ENCODE results near the gene GUCY2F.

The GUCY2F gene

DNA sequence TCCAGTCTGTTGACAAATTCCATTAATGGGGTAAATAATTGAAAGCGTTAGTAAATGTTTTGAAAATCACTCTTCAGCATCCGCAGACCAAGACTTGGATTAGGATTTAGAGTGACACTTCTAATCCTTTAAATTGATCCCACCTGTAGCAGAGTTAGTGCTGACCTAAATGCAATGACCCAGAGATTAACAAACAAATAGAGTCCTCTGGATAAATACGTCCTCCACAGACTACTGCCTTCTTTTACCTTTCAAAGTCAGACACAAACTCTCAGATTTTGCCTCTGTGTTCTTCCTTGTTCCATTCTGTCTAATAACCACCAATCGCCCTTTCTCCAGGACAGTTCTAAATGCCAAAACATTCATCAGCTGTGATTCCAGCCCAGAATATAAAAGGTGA is at the start of gene GUCY2F:
TSS of gene GUCY2F (minus strand) at position 101 of the 400 bp plus-strand sequence. CDS start 6,150 bp downstream, outside the sequence.
- in situ Hi-C loops (cut with MboI; ENCODE audit: low sequenced_read_pairs) = loop anchor here (10.0 to 25.0 kb wide), 2 partner anchors 153 to 405 kb away; no protein-coding TSS in a partner anchor

- in situ Hi-C loops (cut with MboI; ENCODE audit: low sequenced_read_pairs) = no loop called here
Observed at GRCh38 chrX:109519001-109519400, 37.1 kb upstream of the GUCY2F start.

DNA sequence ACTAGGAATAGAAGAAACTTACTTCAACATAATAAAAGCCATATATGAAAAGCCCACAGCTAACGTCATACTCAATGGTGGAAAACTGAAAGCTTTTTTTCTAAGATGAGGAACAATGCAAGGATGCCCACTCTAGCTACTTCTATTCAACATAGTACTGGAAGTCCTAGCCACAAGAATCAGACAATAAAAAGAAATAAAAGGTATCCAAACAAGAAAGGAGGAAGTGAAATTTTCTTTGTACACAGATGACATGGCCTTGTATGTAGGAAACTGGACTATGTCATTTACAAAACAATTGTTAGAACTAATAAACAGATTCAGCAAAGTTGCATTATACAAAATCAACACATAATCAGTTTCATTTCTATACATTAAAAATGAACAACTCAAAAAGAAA is 29.2 kb upstream of the GUCY2F start:
- in situ Hi-C loops (cut with MboI; ENCODE audit: low sequenced_read_pairs) = no loop called here

- in situ Hi-C loops (cut with MboI; ENCODE audit: low sequenced_read_pairs) = no loop called here
Observed at GRCh38 chrX:109508915-109509314, 27.0 kb upstream of the GUCY2F start.

- in situ Hi-C loops (cut with MboI; ENCODE audit: low sequenced_read_pairs) = no loop called here
Observed at GRCh38 chrX:109501176-109501575, 19.3 kb upstream of the GUCY2F start.

- in situ Hi-C loops (cut with MboI; ENCODE audit: low sequenced_read_pairs) = loop anchor here (25.0 kb wide), 1 partner anchor 389 kb away; no protein-coding TSS in a partner anchor
Observed at GRCh38 chrX:109498434-109498833, 16.5 kb upstream of the GUCY2F start.

- in situ Hi-C loops (cut with MboI; ENCODE audit: low sequenced_read_pairs) = loop anchor here (10.0 to 25.0 kb wide), 2 partner anchors 146 to 398 kb away; no protein-coding TSS in a partner anchor
Observed at GRCh38 chrX:109489174-109489573, 7.3 kb upstream of the GUCY2F start.

DNA sequence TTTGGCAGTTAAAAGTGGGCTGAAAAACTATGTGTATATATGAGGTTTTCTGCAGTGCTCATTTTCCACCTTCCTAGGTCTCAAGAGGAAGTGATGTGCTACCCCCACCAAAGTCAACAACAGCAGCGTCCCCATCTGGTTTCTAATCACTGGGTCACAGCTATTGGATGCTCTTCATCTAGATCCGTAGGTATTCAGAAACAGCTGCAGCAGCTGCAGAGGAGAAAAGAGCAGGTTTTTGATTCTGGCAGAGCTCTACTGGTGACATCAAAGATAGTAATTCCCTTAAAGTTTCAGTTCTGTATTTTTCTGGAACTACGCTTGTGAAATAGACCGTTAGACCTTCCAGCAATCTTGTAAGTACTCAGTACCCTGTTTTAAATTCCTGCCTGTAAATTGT is 5.8 kb upstream of the GUCY2F start:
- in situ Hi-C loops (cut with MboI; ENCODE audit: low sequenced_read_pairs) = loop anchor here (10.0 to 25.0 kb wide), 2 partner anchors 147 to 400 kb away; no protein-coding TSS in a partner anchor

- in situ Hi-C loops (cut with MboI; ENCODE audit: low sequenced_read_pairs) = loop anchor here (10.0 to 25.0 kb wide), 2 partner anchors 149 to 402 kb away; no protein-coding TSS in a partner anchor
Observed at GRCh38 chrX:109485470-109486340, 3.8 kb upstream of the GUCY2F start.

GRCh38 chrX:109484886-109485285 is 3.0 kb upstream of the GUCY2F start:
- in situ Hi-C loops (cut with MboI; ENCODE audit: low sequenced_read_pairs) = loop anchor here (10.0 to 25.0 kb wide), 2 partner anchors 150 to 402 kb away; no protein-coding TSS in a partner anchor

- in situ Hi-C loops (cut with MboI; ENCODE audit: low sequenced_read_pairs) = loop anchor here (25.0 kb wide), 1 partner anchor 412 kb away; no protein-coding TSS in a partner anchor
Observed at GRCh38 chrX:109475174-109475891, 6.6 kb downstream of the GUCY2F start.

DNA sequence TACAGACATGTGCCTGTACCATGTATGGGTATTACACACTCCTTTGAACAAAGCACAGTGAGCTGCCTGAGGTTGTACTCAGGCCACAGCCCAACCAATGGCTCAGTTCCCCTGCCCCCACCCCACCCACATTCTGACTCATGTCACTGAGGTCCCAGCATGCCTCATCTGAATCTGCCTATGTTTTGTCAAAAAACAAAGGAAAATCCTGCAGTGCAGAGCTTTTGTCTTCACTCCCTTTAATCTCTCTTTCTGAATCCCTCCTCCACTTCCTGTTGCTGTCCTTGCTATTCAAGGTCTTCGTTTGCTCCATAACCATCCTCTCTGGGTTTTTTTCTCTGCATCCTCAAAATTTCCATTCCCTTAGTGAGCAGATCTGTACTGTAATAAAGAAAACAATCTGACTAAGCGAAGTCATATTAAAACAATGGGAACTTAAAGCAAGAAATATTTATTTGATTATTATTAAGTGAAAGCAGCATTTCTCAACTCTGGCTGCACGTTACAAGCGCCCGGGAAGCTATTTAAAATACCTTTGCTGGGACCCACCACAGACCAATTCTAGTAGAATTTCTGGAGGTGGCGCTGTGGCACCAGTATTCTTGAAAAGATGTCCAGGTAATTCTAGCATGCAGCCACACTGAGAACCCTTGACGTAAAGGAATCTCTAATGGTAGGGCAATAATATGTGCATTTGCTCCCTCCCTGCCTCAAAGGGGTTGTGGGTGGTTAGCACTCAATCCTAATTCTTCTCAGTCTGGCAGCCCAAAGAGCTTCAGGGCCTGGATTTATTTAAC is 8.7 kb downstream of the GUCY2F start:
- in situ Hi-C loops (cut with MboI; ENCODE audit: low sequenced_read_pairs) = no loop called here

- in situ Hi-C loops (cut with MboI; ENCODE audit: low sequenced_read_pairs) = no loop called here
Observed at GRCh38 chrX:109464231-109464630, 17.7 kb downstream of the GUCY2F start.

DNA sequence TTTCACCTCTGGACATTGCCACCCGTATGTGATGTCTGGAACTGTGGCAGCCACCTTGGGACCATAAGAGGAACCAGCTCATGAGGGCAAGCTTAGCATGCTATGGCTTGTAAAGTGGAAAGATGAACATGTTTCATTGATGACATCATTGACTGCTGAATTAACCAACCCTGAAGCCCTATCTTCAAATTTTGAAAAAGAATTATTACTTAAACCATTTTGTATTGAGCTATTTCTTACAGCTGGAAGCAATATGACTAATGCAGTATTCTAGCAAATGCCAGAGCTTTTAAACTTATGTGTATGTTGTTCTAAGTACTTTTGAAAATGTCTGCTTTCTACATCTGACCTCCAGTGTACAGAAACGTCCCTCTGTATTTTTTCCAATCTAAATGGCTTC is 18.1 kb downstream of the GUCY2F start:
- in situ Hi-C loops (cut with MboI; ENCODE audit: low sequenced_read_pairs) = no loop called here

DNA sequence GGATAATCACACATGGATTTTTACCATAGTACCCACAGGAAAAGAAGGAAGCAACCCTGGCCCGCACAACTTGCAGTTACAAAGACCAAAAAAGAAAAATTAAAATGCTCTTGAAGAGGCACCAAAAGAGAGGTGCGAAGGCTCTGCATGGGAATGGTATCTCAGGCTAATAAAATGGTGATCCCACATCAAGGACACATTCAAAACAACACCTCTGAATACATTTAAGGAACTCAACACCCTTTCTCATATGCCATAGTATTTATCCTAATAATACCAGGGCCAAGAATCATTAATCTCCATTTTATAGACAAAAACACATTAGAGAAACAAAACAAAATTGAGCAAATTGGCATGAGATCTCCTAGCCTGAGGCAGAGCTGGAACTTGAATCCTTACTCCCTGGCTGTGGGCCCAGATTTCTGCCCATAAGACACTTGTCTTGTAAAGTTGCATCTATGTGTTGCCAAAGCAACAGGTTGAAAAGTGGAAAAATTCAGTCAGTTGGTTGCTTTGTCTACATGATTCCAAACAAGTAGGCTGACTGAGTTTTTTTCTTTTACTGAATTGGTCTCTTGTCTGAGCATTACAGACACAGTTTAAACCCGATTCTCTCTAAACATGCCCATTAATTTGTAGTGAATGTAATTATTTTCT is 33.5 kb downstream of the GUCY2F start:
- in situ Hi-C loops (cut with MboI; ENCODE audit: low sequenced_read_pairs) = no loop called here

- in situ Hi-C loops (cut with MboI; ENCODE audit: low sequenced_read_pairs) = no loop called here
Observed at GRCh38 chrX:109441266-109441665, 40.6 kb downstream of the GUCY2F start.

- in situ Hi-C loops (cut with MboI; ENCODE audit: low sequenced_read_pairs) = no loop called here
Observed at GRCh38 chrX:109440475-109440874, 41.4 kb downstream of the GUCY2F start.

DNA sequence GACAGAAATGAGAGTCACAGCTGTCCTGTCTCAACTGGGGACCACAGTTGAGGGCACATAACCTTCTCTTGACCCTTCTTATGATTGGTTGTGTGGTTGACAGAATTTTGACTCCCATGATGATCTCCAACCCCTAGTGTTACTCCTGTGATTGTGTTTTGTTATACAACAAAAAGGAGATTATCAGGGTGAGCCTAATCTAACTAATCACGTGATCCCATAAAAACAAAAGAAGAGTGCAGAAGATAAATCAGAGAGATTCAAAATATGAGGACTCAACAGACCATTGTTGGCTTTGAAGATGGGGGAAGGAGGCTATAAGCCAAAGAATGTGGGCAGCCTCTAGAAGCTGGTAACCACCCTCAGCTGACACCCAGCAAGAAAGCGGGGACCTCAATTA is 72.7 kb downstream of the GUCY2F start:
- in situ Hi-C loops (cut with MboI; ENCODE audit: low sequenced_read_pairs) = no loop called here

GRCh38 chrX:109403922-109404321 is 78.0 kb downstream of the GUCY2F start:
- in situ Hi-C loops (cut with MboI; ENCODE audit: low sequenced_read_pairs) = no loop called here

GRCh38 chrX:109399831-109400230 is 82.1 kb downstream of the GUCY2F start:
- in situ Hi-C loops (cut with MboI; ENCODE audit: low sequenced_read_pairs) = no loop called here

All from HL-60/S4 (cell line).